ENCODE data around the gene UGGT2. TPM values are rescaled to one million over a fixed set of nuclear protein-coding genes. Genes with fewer than 3 reads are reported as not detected.
"Not testable (repeated sequence)": the region's sequence is repeated elsewhere in the genome, so short reads cannot be mapped to it uniquely, and the experiment has no call there.

Gene UGGT2
- total RNA-seq, 1 donor from 2014 or later = 44.9 TPM

DNA sequence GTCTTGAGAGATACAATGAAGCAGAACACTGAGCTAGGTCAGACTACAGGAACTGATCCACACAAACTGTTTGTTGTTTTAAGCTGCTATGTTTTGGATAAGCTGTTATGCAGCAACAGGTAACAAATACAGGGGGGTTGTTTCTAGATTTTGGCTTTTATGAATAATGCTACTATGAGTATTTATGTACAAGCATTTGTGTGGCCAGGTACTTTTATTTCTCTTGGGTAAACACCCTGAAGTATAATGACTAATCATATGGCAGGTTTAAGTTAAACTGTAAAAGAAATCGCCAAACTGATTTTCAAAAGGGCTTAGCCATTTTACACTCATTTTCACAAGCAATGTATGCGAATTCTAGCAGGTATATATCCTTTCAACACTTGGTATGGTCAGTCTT is 210.3 kb downstream of the UGGT2 start:
- DNase-seq (ENCODE audit: low spot score) (no peak), ATAC-seq (no peak)

DNA sequence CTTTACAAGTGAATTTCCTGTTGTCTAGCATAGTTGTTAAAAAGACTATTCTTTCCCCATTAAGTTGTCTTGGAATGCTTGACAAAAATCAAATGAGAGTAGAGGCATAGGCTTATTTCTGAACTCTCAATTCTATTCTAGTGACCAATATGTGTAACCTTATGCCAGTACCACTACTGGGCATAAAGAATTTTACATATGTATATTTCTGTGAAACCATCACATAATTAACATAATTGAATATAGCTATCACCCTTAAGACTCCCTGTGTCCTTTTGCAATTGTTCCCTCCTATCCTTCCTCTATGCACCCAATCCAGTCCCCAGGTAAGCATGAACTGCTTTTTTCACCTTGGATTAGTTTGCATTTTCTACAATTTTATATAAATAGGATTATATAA is 211.3 kb downstream of the UGGT2 start:
- no peak for ATAC-seq
- intact Hi-C loops (cut with DNase I) = no loop called here
- no peak for DNase-seq (ENCODE audit: low spot score)

More for the DNA sequence above, 210.3 kb downstream of the UGGT2 start:
- intact Hi-C loops (cut with DNase I) = no loop called here

DNA sequence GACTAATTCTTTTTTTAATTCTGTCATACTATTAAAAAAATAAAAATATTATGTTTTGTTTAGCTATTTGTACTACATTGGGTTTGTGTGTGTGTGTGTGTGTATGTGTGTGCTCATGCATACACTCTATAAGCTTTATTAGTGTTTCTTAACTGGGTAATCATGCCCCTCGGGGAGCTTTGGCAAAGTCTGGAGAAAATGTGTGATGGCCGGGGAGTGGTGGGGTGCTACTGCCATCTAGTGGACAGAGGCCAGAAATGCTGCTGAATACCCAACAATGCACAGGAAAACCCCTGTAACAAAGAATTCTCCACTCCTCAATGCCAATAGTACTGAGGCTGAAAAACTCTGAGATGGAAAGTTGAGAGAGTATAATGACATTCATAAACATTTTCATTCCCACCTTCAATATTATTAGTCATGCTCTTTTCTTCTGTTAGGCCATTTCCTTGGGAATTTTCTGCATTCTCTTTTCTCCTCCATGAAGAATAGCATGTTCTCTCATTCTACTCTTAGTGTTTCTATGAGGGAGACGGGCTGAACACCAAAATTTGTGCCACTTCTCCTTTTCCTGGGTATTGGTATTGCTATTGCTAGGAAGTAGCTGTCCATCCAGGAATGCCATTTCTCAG is 219.0 kb downstream of the UGGT2 start:
- intact Hi-C loops (cut with DNase I) = no loop called here
- DNase-seq (ENCODE audit: low spot score) (peak; percentile 74), ATAC-seq (peak; percentile 78)

DNA sequence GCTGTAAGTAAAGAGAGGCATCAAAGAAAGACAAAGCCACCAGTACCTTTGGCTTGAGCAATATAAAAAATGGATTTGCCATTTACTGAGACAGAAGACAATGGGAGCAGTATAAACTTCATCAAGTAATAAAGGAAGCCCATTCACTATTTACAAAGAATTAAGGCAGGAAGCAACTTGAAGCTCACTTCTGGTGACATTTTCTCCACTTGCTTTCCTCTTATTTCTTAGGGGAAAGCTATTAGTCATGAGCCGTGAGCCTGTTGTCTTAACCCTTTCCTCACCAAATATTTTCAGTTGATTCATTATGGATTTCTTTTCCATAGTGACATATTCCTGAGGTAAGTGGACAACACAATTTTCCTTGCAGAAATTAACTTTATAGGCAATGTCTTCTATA is 219.5 kb downstream of the UGGT2 start:
- ATAC-seq = no peak
- intact Hi-C loops (cut with DNase I) = no loop called here
- no peak for DNase-seq (ENCODE audit: low spot score)

DNA sequence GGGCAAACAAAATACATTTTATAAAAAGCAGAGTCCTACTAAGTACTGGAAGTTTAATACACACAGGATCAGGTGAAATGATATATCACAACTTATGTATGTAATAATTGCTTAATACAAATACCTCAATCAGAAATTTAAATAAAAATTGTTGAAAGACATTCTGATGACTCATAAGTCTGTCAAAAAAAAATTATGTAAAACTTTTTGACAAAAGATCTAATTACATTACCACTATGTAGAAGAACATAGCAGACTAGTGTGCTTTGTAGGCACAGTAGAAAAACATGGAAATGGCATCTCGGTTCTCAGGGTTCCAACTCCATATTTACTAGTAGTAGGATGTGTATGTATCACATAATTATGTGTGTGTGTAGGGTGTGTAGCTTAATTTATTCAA is 220.1 kb downstream of the UGGT2 start:
- DNase-seq (ENCODE audit: low spot score) = no peak
- no peak for ATAC-seq
- intact Hi-C loops (cut with DNase I) = no loop called here

DNA sequence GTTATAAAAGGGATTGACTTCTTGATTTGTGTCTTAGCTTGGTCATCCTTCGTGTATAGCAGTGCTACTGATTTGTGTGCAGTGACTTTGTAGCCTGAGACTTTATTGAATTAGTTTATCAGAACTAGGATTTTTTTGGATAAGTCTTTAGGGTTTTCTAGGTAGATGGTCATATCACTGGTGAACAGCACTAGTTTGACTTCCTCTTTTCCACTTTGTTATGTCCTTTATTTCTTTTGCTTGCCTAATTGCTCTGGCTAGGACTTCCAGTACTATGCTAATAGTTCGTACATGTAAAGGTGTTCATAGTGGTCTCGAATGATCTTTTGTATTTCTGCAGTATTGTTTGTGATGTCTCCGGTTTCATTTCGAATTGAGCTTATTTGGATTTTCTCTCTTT is 230.9 kb downstream of the UGGT2 start:
- ATAC-seq (no peak), DNase-seq (ENCODE audit: low spot score) (no peak)
- intact Hi-C loops (cut with DNase I) = no loop called here

DNA sequence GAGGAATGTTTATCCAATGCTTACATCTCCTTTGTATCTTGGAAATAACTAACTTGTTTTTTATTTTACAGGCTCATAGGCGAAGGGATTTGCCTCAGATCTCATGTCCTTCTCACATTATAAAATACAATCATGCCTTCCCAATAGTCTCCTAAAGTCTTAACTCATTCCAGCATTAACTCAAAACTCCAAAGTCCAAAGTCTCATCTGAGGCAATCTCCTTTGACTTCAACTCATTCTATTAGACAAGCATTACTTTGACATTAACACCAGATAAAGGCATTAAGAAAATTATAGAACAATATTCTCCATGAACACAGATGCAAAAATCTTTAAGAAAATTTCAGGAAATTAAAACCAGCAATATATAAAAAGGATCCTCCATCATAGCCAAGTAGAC is 238.7 kb downstream of the UGGT2 start:
- intact Hi-C loops (cut with DNase I) = no loop called here
- ATAC-seq = no peak
- DNase-seq (ENCODE audit: low spot score) = no peak

DNA sequence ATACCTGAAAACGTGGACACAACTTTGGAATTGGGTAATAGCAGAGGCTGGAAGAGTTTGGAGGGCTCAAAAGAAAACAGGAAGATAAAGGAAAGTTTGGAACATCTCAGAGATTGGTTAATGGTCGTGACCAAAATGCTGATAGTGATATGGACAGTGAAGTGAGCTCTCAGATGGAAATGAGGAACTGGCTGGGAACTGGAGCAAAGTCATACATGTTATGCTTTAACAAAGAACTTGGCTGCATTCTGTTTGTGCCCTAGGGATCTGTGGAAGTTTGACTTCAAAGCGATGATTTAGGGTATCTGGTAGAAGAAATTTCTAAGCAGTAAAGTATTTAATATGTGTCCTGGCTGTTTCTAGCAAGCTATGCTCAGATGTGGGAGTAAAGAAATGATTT is 240.1 kb downstream of the UGGT2 start:
- DNase-seq (ENCODE audit: low spot score) (no peak), ATAC-seq (no peak)
- intact Hi-C loops (cut with DNase I) = no loop called here

DNA sequence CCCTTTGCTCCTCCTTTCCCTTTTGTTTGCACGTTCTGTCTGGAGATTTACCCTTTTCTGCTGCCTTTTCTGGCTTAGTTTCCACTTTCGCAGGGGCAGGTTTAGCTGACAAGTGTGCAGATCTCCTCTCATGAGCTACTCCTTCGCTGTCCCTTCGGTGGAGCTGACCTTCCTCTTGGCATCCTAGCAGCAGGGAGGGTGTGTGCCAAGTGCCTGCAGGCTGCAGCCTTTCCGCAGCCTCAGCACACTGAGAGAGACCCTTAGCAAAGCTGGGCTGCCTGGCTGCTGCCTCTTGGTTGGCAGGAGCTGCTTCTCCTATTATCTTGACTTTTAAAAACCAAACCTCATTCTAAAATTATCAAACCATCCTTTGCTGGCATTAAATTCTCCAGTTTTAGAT is 243.8 kb downstream of the UGGT2 start:
- ATAC-seq = no peak
- no peak for DNase-seq (ENCODE audit: low spot score)
- intact Hi-C loops (cut with DNase I) = no loop called here

DNA sequence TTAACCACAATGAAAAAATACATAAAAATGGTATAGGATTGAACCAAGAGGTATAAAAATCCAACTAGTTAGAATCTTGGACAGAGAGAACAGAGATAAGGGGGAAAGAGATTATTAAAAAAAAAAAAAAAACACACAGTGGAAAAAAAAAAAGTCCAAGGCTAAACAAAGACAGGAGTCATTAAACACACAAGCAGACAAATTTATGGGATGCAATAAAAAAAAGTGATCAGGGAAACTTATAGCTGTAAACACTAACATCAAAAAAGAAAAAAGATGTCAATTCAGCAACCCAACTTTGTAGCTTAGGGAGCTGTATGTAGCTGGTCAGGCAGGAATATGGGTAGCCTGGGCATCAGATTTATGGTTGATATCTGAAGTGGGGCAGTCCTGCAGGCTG is 247.3 kb downstream of the UGGT2 start:
- intact Hi-C loops (cut with DNase I) = no loop called here
- no peak for DNase-seq (ENCODE audit: low spot score)
- ATAC-seq = no peak

DNA sequence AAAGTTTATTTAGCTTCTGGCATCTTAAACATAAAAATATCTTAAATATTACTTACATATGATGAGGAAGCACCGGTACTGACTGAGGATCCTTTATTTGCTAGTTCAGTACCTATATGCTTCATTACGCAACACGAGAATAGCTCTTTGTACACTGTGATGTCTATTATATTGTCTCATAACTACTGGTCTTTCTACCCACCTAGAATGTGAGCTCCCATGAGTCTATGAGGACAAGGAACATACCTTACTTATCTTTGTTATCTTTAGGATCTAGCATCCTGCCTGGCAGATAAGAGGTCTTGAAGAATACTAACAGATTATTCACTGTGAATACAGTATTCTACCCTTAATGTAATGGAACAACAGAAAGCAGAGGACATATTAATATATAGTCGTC is 251.4 kb downstream of the UGGT2 start:
- DNase-seq (ENCODE audit: low spot score) = no peak
- intact Hi-C loops (cut with DNase I) = no loop called here
- no peak for ATAC-seq

DNA sequence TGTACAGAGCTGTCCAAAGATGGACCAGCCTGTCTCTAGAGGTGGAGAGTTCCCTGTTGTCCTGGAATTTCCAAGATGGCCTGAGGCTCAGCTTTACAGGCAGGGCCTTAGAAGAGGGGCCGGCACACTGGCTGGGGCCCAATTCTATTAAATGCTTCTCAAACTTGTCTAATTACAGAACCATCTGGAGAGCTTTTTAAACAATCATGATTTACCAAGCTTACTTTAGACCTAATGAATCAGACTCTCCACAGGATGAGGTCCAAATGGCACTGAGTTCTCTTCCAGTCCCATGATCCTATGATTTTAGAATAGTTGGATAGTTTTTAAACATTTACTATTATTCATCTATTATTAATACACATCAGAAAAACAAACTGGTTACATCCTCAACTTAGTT is 252.8 kb downstream of the UGGT2 start:
- ATAC-seq = no peak
- no peak for DNase-seq (ENCODE audit: low spot score)
- intact Hi-C loops (cut with DNase I) = no loop called here

DNA sequence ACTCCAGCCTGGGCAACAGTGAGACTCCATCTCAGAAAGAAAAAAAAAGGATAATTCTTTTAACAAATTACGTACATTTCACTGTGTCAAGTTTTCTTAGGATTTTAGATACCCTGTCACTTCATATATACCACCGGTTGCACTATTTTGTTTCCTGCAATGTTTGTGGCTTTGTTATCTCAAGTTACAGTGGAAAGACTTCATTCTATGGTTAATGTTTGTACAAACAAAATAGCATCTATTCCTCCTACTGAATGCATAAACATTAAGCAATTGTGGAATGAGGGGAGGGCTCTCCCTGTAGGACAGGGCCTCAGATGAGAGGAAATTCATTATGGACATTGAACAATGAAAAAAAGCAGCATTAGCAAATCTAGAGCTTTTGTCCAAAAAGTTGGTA is 256.2 kb downstream of the UGGT2 start:
- DNase-seq (ENCODE audit: low spot score) = no peak
- ATAC-seq = no peak
- intact Hi-C loops (cut with DNase I) = no loop called here

DNA sequence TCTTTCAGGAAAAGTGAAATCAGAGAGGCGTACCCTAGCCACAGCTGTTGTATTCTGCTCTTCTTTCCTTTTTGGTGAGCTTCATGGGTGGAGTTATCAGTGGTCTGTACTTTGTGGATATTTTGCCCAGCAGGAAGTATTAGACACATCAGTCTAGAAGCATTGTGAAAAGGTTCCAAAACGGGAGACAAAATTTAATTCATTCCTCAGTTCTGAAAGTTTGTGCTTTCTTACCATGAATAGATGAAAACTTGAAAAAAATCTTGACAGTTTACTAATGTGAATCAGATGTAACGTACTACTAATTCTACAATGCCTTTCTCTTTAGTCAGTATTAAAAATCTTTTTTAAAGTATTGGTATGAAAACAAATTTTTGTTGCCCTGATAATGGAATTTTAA is 259.4 kb downstream of the UGGT2 start:
- intact Hi-C loops (cut with DNase I) = no loop called here
- no peak for DNase-seq (ENCODE audit: low spot score)
- ATAC-seq = no peak

DNA sequence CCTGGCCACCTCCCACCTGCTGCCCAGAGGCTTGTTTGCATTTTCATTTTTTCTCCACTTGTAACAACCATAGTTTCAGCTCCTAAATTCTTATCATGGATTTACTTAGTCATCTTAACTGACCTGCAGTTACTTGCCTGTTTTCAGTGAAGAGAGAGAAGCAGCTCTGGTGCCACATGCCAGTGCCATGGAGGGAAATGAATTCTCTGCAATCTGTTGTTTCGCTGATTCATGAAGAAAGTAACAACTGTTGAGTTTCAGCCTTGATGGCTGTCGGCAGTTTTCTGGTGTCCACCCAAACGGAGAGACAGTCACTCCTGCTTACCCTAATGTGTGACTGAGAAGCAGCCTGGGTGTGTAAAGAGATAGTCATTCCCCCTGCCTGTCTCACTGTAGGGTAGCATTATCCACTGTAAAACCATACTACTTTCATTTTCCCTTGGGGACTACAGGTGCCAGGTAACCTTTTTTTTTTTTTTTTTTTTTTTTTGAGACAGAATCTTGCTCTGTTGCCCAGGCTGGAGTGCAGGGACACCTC is 260.1 kb downstream of the UGGT2 start:
- DNase-seq (ENCODE audit: low spot score) (no peak), ATAC-seq (no peak)
- intact Hi-C loops (cut with DNase I) = no loop called here

DNA sequence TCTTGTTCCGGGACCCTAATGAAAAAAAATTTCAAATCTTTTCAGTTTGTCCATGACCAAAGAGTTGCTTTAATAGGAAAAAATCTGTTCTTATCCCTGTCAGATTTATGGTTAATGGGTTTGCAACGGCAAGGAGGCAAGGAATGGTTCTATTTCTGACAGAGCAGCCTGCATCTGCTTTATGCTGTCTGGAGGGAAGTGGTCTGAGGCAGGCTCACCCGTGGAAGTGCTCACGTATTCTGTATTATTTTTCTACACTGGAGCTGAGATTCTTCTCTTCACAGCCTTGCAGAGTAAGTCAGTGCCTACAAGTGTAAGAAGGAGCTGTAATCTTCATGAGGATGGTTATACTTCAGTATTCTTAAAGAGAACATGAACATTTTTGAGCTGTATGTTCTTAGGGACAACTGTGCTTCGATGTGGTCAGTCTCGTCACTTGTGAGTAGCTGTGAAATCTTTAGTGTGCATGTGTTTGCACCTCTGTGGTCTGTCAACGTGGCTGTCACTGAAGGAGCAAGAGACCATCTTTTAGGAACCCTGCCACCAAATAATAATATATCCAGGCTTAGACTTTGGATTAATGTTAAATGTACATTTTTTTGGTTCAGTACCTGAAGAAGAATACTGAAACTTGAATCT is 262.0 kb downstream of the UGGT2 start:
- no peak for ATAC-seq

DNA sequence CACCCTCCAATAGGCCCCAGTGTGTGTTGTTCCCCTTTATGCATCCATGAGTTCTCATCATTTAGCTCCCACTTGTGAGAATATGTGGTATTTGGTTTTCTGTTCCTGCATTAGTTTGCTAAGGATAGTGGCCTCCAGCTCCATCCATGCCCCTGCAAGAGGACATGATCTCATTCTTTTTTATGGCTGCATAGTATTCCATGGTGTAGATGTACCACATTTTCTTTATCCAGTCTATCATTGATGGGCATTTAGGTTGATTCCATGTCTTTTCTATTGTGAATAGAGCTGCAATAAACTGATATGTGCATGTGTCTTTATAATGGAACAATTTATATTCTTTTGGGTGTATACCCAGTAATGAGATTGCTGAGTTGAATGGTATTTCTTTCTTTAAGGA is 263.9 kb downstream of the UGGT2 start:
- ATAC-seq; DNase-seq (ENCODE audit: low spot score); intact Hi-C loops (cut with DNase I): not testable (repeated sequence)

More for the DNA sequence above, 262.0 kb downstream of the UGGT2 start:
- intact Hi-C loops (cut with DNase I) = no loop called here
- no peak for DNase-seq (ENCODE audit: low spot score)

DNA sequence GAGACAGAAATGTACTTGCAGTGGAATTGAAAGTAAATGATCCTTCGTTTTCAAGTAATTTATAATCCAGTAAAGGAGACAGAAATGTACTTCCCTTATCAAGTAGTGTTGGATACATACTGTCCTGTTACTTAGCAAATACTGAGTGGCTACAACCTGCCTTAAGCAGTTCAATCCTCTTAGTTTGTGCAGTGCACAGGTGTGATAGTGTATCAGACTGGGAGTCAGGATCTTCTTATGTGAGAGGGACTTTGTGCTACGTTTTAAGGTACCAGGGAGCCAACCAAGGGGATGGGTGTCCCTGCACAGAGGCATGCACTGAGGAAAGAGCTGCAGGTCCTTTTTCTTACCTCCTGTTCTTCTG is 265.1 kb downstream of the UGGT2 start:
- intact Hi-C loops (cut with DNase I) = no loop called here
- DNase-seq (ENCODE audit: low spot score) (no peak), ATAC-seq (no peak)

DNA sequence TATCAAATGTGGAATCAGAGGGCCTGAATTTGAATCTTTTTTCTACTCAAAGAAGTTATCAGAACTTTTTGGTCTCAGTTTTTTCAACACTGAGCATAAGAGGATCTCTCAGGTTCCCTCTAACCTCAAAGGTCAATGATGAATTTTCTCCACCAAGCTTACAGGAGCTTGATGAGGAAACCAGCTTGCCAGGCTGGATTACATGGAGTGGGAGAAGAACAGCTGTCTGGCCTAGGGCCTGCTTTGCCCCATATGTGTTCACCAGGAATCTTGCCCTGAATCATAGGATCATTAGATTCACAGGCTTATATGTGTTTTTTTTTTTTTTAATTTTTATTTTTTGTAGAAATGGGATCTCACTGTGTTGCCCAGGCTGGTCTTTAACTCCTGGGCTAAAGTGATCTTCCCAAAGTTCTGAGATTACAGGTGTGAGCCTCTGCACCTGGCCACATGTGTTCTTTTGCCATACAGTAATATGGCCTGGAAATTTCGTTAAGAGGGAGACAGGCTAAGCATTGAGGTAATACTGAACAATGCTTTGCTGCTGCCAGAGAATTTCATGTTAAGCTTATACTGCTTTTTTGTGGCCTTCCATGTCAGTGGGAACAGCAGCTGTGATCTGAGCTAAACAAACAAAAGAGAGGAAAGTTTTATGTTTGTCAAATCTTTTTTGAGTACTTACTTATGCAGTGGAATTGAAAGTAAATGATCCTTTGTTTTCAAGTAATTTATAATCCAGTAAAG is 265.7 kb downstream of the UGGT2 start:
- DNase-seq (ENCODE audit: low spot score) (no peak), ATAC-seq (no peak)
- intact Hi-C loops (cut with DNase I) = no loop called here

DNA sequence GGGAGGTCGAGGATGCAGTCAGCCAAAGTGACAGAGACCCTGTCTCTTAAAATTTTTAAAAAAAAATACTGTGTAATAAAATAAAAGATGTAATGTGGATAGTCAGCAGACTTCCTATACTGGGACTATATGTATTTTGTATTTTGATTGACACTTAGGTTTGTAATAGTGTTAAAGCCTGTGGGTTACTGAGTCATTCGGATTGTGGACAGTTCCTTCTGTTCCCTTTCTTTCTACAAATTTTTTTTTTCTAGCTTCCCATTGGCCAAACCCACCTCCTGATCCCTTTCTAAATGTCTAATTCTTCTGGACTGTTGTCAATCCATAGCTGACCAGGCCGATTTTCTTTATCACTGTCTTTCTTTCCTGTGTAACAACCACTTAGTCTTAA is 268.3 kb downstream of the UGGT2 start:
- DNase-seq (ENCODE audit: low spot score) (no peak), ATAC-seq (no peak)
- intact Hi-C loops (cut with DNase I) = no loop called here
